NOMO-1 (cell line): ENCODE results near the gene SIGMAR1.
A peak's percentile ranks its signal among the peaks of the same experiment; 100 is the strongest.
"Not testable (repeated sequence)": the region's sequence is repeated elsewhere in the genome, so short reads cannot be mapped to it uniquely, and the experiment has no call there.

Source experiments
- DNase-seq, 2 experiments: peaks; one replicate each; lab custom pipeline; 2025; ENCODE audit not compliant: unreplicated experiment in 2 of 2; lab: John Stamatoyannopoulos, UW

SIGMAR1 gene

DNA sequence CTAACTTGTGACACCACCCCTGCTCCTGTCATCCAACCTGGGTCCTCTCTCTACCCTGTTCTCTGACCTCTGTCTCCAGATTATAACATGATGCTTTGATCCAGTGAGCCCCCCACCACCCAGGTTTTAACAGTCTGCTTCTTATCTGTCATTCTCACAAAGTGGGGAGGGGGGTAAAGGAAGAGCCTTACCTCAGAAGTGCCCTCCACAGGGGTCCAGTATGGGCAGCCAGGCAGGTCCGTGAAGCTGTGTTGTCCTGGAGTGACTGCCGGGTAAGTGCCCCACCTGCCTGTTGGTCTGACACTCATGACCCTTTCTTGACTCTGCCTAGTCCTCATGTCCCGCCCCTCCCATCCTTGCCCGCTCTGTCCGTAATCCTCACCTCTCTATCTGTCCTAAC lies 17.8 kb upstream of the SIGMAR1 start:
- no peak for DNase-seq

DNA sequence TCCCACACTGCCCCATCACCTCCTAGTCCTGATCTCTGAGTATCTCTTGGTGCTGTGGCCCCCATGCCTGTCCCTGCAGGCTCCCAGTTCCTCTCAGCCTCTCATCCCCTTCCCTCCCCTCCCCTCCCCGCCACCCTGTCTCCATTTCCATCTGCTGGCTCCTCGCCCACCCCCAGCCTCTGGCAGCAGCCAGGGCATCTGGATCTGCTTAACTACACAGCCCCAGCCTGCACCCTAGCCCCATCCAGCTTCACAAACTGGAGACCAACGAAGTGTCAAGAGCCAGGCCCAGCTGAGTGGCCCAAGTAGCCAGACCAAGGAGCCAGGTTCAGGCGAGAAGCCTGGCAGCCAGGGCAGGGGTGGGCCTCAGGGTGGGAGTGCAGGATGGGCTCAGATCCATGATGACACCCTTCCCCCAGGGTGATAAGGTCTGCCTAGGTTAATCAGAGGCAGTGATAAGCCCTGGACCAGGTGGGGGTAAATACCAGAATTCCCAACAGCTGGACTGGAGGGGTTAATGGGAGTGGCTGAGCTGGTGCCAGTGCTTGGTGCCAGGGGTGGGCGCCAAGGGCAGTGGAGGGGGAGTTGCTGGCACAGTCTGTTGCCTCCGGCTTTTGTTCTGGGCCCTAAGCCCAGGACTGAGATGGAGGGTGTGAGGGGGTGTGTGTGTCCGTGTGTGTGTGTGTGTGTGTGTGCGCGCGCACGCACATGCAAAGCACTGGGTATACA lies 16.9 kb upstream of the SIGMAR1 start:
- no peak for DNase-seq

DNA sequence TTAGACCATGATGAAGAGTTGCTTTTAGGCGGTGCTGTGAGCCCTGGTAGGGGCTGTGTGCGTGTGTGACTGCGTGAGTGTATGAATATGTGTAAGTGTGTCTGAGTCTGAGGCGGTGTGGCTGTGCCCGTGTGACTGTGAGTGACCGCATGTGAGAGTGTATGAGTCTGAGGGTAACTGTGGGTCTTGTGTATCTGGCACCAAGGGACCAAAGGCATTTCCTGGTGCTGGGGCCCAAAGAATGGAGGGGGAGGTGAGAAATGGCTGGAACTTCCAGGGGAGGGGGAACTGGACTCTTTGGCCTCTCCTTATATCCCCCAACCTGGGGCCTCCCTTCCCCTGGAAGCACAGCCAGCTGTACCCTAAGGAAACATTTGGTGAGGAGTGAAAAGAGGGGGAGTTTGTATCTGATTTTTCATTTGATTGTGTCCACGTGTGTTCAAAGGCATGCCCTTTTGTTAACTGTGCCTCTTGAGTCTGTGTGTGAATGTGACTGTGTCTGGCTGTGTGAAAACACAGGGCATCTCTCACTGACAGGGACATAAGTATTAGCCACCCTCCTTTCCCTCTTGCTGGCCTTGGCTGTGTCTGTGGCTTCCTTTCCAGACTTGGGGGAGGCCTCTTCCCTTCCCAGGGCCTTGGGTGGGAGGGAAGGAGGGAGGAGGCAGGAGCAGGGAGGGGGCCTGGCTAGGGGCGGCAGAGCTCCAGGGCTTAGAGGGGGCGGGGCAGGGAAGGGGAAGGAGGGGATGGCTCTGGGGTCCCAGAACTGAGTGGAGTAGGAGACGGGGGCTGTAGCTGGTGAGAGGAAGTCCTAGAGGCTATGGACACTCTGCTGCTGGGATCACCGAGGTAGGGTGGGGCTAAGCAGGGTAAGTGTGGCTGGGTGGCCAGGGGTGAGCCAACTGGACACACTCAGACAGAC lies 15.8 kb upstream of the SIGMAR1 start:
- DNase-seq: no peak

DNA sequence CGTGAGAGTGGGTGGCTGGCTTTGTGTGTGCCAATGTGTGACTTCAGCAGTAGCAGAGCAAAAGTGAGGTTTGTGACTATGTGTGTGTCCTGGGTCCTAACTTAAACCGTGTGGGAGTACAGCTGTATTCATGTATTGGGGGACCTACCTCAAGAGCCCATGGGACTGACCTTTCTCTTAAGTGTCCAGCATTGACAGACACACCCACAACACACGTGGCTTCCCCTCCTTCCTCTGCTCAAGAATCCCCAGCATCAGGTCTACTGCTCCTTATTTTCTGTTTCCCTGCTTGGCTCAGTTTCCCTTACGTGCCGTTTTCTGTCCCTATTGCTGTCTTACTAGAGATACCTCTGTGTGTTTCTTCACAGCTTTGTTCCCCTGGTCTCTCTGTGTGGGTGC lies 15.0 kb upstream of the SIGMAR1 start:
- peak in 1 of 2 experiments; percentile 15 for DNase-seq

DNA sequence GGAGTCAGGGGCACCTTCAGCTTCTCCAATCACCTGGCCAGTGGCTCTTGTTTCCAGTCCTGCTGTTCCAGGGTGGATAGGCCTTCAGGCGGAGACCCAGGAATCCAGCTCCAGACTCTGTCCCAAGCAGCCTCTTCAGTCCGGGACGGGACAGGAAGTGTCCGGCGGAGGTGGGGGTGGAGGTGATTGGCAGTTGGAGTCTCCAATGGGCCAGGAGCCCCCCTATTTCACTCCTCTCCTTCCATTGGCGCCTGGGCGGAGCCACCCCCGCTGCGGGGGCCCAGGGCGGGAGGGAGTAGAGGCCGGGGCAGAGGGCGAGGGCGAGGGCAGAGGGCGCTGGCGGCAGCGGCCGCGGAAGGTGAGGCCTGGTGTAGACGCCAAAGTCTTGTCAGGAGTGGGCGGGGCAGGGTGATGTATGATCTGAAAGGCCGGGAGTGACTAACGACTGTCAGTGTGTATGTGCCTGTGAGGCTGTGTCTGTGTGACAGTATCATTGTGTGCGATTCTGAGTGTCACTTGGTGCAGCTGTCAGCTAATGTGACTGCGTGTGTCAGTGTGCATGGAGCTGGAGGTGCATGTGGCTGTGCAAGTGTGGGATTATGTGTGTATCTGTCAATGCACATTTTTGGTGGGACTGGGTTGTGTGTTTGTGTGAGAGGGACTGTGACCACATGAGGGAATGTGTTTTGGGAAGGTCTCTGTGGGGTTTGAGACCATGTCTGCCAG lies 14.5 kb upstream of the SIGMAR1 start, which contains the start of gene IL11RA:
Gene IL11RA (plus strand): TSS at position 310 of the 726 bp plus-strand sequence. CDS start 3,033 bp downstream, outside the sequence.
- peak; percentile 95 to 96 for DNase-seq

DNA sequence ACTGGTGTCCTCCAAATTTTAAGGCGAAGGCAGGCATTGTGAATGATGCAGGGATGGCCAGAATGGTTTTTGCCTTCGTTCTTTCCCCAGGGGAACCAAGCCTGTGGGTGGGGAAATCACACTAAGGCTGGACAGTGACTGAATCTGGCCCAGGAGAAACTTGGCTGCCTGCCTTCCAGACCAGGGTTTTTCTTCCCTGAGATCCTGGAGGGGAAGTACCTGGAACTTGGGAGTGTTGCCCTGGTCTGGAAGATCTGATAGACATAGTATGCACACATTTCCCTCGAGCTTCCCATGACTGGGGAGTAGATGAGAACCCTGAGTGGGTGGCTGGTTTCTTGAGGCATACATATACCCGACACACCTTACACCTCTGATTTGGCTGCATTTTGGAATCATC lies 13.7 kb upstream of the SIGMAR1 start:
- no peak for DNase-seq

DNA sequence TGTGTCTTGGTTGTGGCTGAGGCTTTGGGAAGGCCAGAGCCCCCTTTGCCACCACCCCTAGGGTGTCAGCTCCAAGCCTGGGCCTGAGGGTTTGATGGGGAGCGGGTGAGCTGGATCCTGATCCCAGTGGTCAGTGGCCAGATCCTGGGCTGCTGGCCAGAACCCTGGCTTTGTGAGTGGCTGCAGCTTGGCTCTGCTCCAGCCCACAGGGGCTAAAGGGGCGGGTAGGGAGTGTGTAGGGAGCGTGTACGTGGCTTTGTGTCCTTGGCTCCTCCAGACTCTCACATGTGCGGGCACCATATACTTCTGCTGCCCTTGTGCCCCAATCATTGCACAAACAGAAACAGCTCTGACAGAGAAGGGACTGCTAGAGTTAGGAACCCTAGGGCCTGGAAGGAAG lies 13.2 kb upstream of the SIGMAR1 start:
- no peak for DNase-seq

DNA sequence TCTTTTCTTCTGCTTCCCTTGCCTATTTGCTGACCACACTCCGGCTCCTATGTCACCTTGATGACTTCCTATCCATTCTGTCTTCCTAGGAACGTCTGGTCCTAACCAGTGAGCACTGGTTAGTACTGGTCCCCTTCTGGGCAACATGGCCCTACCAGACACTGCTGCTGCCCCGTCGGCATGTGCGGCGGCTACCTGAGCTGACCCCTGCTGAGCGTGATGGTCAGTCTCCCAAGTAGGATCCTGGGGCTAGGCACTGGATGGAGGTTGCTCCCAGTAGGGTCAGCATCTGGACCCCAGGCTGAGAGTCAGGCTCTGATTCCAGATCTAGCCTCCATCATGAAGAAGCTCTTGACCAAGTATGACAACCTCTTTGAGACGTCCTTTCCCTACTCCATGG lies 11.1 kb upstream of the SIGMAR1 start:
- no peak for DNase-seq

DNA sequence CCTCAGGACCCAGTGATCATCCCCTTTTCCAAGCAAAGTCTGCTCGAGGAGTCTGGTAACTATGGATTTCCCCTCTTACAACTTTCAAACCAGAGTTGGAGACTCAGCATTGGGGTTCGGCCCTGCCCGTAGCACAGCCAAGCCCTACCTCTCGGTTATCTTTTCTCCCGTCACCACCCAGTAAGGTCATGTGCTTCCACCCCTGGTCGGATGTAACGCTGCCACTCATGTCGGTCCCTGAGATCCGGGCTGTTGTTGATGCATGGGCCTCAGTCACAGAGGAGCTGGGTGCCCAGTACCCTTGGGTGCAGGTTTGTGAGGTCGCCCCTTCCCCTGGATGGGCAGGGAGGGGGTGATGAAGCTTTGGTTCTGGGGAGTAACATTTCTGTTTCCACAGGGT lies 10.1 kb upstream of the SIGMAR1 start:
- no peak for DNase-seq

DNA sequence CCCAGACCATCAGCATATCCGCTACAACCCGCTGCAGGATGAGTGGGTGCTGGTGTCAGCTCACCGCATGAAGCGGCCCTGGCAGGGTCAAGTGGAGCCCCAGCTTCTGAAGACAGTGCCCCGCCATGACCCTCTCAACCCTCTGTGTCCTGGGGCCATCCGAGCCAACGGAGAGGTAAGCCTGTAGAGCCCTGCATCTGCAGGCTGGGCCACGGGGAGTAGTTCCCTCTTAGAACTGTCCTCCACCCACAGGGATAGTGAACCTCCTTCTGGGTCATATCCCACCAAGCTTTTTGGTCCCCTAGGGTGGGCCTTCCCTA lies 9.5 kb upstream of the SIGMAR1 start:
- DNase-seq: no peak

DNA sequence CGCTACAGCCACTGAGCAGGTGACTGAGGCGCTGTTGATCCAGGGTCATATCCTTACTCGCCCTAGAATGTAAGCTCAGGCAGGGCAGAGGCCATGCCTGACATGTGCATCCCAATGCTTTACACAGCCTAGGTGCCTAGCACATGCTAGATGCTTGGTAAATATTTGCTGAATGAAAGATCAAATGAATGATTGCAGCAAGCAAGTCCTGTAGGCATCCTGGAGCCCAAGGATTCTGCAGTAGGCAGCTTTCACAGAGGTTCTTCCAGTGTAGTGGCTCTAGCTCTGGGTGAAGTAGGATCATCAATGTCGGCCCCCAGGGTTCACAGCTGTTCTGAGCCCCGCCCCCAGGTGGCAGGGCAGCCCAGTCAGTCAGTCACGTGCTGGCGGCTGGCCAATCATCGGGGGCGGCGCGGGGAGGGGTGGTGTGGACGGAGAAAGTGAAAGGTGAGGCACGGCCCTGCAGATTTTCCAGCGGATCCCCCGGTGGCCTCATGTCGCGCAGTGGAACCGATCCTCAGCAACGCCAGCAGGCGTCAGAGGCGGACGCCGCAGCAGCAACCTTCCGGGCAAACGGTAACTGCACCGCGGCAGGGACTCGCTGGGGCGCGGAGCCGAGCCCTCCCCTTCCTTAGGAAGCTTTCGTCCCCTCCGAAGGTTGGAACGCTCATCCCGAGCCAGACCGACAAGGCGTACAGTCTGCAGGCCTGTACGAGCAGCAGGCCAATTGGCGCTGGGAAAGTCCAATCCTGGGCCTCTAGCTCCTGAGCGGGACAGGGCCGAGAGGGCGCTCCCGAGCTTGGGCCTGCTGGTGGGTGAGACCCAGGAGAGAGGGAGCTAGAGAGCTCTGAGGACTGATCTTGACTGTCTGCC lies 8.9 kb upstream of the SIGMAR1 start, which contains the start of gene GALT:
Gene GALT (plus strand): TSS at position 465 of the 873 bp plus-strand sequence. CDS start 30 bp downstream, at position 495.
- DNase-seq: peak; percentile 92 to 97

DNA sequence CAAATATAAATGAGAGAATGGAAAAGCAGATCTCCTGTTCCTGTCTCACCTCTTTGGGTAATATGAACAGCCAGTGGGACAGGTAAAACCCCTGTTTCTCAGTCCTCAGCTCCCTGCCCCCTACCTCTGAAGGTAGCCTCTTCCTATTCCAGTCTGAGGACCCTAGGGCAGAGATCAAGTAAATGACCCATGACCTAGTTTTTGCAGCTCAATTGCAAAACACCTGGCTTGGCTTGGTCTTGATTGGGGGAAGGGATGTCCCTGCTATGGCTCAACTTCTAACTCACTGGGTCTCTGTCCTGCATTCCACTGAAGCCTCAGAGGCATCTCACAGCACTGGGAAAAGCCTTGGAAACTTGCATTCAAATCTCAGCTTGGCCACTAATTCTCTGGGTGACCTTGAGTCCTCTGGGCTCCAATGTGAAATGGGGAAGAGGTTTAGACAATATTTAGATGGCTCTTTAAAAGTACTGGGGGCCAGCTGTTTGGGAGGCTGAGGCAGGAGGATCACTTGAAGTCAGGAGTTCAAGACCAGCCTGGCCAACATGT lies 7.3 kb upstream of the SIGMAR1 start:
- DNase-seq: peak in 1 of 2 experiments; percentile 24

DNA sequence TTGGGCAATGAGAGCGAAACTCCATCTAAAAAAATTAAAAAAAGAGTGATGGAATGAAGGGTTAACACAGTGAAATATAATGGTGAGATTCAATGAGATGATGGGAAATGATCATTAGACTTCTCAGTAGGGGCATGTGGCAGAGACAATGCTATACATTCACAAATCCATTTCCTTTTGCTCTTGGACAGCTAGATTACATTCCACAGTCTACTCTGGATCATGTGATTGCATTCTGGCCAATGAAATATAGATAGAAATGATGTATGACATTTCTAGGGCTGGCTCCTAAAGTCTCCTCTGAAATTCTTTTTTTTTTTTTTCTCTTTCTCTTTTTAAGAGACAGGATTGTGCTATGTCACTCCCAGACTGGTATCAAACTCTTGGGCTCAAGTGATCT lies 5.1 kb upstream of the SIGMAR1 start:
- no peak for DNase-seq

DNA sequence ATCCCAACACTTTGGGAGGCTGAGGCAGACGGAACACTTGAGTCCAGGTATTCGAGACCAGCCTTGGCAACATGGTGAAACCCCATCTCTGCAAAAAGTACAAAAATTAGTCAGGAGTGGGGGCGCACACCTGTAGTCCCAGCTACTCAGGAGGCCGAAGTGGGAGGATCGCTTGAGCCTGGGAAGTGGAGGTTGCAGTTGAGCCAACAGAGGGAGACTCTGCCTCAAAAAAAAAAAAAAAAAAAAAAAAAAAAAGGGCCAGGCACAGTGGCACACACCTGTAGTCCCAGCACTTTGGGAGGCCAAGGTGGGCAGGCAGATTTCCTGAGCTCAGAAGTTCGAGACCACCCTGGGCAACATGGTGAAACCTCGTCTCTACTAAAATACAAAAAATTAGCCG lies 1.7 kb upstream of the SIGMAR1 start:
- not testable (repeated sequence) for DNase-seq

DNA sequence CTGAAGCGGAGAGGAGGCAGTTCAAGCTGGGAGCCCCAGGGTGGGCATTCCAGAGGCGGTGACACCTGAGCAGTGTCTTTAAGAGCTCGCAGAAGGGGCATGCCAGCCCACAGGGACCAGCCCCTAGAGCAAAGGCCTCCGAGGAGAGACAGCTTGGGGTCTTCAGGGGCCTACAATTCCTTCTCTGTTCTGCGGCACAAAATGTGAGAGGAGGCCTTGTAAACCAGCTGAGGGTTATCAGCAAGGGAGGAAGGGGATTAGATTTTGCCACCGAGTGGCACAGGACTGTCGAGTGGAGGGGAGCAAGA lies 505 bp upstream of the SIGMAR1 start:
- DNase-seq: no peak

DNA sequence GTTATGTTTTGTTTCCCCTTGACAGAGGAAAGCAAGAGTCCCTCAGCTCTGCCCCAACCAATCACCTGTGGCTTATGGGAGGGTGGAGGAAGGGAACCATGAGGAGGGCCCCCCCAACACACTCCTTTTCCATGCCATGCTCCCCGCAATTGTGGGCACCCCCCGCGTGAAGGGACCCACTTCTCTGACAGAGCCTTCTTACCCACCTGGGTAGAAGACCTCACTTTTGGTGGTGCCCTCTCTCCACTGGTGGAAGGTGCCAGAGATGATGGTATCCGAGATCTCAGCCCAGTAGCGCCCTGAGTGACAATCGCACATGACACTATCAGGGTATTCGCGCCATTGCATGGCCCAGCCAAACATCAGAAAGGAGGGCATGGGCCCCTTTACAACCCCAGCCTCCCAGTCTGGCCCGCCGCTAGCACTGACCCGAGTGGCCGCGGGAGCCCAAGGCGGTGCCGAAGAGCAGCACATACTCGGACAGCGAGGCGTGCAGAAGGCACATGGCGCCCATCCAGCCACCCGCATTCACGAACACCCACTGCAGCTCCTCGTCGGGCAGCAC lies 714 bp downstream of the SIGMAR1 start:
- no peak for DNase-seq

DNA sequence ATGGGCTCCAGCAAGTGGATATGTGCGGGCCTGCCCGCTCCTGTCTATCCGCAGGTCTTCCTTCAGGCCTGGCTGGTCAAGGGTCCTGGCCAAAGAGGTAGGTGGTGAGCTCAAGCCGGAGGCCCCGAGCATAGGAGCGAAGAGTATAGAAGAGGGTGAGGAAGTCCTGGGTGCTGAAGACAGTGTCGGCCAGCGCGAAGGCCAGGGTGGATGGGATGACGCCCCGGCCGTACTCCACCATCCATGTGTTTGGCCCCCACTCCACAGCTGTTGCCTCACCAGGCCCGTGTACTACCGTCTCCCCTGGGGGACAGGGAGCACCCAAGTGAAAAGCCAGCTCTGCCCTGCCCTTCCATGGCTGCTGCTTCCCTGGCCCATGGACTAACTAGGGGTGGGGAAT lies 2.0 kb downstream of the SIGMAR1 start:
- DNase-seq: no peak

DNA sequence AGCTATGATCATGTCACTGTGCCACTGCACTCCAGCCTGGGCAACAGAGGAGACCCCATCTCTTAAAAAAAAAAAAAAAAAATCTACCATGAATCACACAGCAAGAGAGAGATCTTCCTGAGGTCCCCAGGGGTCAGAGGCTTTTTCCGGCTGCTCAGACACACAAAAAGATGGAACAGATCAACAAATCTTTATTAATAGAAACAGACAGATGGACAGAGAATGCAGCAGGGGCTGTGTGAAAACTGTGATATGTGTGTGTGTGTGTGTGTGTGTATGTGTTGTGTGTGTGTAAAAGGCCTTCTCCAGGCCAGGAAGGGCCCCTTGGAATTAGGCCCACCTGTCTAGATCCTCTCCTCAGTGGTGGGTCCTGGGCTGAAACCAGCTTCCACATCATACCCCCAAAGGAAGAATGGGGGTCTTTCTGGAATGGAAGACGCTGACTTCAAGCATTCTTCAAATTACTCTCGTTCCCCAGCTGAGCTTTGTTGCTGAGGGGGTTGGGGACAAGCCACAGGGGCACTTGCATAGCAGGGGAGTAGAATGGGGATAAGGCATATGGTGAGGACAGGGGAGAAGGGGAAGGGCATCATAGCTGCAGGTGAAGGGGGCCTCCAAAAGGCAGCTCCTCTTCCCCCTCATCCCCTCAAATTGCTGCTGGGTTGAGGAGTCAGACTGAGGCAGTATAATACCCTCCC lies 2.9 kb downstream of the SIGMAR1 start:
- DNase-seq: no peak

DNA sequence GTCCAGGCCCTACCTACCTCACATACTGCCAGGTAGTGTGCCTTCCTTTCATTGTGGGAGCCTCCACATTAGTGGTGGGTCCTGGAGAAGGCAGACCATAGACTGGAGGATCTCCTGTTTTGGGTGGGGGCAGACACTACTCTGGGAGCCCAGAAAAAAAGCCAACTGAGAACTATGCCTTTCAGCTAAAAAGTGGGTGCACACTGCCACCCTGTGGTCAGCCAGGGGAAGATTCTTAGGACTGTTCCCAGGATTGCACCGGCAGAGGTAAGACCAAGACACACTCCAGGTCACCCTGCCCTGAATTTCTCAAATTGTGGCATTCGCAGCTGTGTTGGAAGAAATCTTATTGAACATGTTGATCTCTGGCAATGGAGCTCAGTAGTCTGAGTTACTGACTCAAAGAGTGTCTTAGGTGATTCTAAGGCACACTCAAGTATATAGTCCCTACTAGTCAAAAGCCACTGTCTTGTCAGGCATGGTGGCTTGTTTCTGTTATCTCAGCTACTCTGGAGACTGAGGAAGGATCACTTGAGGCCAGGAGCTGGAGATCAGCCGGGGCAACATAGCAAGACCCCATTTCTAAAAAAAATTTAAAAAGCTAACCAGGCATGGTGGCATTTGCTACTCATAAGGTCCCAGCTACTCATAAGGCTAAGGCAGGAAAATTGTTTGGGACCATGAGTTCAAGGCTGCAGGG lies 3.6 kb downstream of the SIGMAR1 start:
- peak; percentile 66 to 80 for DNase-seq
